GM13976 (cell line): ENCODE data around the gene SDK1.
"Not testable (repeated sequence)": the region's sequence is repeated elsewhere in the genome, so short reads cannot be mapped to it uniquely, and the experiment has no call there.

ENCODE experiments used
- DNase-seq: peaks from one replicate; pipeline ENCODE4 v3.0.0; 2012; ENCODE audit warnings: low spot score
- CTCF ChIP-seq: IDR thresholded peaks from 2 replicates; pipeline ENCODE4 v1.5.1; 2012; ENCODE audit warnings: borderline replicate concordance, mild to moderate bottlenecking; ENCODE audit not compliant: insufficient read depth; ENCODE audit errors: extremely low read depth, missing control alignments, control extremely low read depth
- in situ Hi-C: fragments of 300-500 bp; cut with MboI; formaldehyde crosslinking; loops from one replicate; pipeline ENCODE4 v1.12.0; 2022; ENCODE audit warnings: low sequenced_read_pairs, mixed read lengths, inconsistent platforms; ENCODE audit not compliant: unreplicated experiment

Gene SDK1

DNA sequence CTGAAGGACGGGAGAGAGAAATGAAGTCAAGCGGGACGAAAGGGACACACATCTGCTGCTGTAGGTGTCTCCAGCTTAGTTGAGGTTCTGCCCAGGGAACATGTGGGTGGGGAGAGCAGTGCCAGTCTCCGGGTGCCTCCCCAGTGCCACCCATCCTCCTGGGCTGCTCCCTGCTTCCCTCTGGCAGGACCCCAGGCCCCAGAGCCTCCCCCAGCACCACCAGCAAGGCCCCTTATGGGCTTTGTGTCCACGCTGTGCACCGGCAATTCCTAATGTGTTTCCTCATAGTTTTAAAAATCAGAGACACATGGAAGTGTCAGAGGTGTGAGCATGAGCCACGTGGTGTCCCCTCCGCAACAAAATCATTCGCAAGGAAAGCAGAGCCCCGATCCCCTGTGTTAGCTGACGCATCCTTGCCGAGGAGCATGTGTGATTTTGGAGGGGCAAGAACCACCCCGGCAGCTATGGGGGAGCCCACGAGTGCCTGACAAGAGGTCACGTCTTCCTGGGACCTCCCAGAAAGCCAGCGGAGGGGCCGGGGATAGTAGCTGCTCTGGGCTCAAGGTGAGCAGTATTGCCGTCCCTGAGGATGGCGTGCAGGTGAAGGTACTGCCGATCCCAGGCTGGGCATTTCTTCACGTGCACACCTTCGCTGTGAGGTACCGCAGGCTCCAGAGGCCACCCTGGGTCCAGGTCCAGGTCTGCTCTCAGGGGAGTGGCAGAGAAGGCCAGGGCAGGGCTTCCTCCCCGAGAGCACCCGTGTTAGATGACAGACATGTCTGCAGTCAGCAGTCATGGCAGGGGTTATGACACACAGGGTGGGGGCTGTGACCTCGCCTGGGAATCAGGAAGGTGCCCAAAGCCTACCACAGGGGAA, 932.8 kb downstream of the SDK1 start:
- DNase-seq = no peak
- in situ Hi-C loops = no loop called here
- no peak for TF ChIP-seq CTCF

GRCh38 chr7:4234498-4234855, 933.4 kb downstream of the SDK1 start:
- no peak for TF ChIP-seq CTCF
- in situ Hi-C loops = no loop called here
- DNase-seq = no peak

DNA sequence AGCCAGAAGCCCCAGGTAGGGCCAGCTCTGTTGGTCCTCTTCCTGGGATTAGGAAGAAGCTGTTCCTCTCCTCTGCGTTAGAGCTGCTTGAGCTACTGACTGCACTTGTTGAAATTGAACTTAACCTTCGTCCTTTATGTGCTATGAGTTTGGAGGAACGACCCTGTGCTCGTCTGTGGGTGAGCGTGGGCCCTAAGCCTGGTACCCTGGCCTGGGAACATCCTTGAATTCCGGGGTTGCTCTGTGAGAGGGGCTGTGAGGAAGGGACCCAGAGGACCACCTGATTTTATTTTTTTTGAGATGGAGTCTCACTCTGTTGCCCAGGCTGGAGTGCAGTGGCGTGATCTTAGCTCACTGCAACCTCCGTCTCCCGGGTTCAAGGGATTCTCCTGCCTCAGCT, 933.8 kb downstream of the SDK1 start:
- TF ChIP-seq CTCF = no peak
- no peak for DNase-seq
- in situ Hi-C loops = no loop called here

GRCh38 chr7:4235596-4235995, 934.5 kb downstream of the SDK1 start:
- TF ChIP-seq CTCF = no peak
- in situ Hi-C loops = no loop called here
- no peak for DNase-seq

- no peak for TF ChIP-seq CTCF
- DNase-seq = no peak
- in situ Hi-C loops = no loop called here
Observed at GRCh38 chr7:4236389-4236788, 935.3 kb downstream of the SDK1 start.

- in situ Hi-C loops, DNase-seq: not testable (repeated sequence)
Observed at GRCh38 chr7:4236873-4237272, 935.8 kb downstream of the SDK1 start.

- TF ChIP-seq CTCF = no peak
- in situ Hi-C loops = no loop called here
- no peak for DNase-seq
Observed at GRCh38 chr7:4237296-4238235, 936.5 kb downstream of the SDK1 start.
